NCI-H748 (cell line): ENCODE results near the gene PXDN.

Experiments used
- DNase-seq: peaks from one replicate; lab custom pipeline; 2025; ENCODE audit not compliant: unreplicated experiment; lab: John Stamatoyannopoulos, UW

Gene PXDN

GRCh38 chr2:1755436-1756191 lies 11.3 kb upstream of the PXDN start:
- DNase-seq = no peak

- no peak for DNase-seq
Observed at GRCh38 chr2:1754461-1755170, 10.3 kb upstream of the PXDN start.

DNA sequence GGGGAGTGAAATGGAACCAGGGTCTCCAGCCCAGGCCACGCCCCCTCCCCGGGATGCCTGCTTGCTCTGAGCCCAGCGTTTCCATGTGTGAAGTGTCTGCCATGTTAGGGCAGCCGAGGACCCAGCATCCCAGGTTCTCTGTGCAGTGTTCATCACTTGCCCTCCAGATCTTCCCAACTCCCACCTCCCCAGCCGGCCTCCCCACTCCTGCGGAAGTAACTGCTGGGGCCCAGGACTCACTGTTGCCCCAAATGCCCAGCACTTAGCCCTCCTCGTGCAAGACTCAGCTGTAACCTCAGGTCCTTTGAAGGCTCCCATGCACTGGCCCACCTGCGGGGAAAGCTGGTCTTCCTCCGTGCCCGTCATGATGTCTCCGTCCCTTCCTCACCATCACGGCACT lies 9.7 kb upstream of the PXDN start:
- DNase-seq = no peak

DNA sequence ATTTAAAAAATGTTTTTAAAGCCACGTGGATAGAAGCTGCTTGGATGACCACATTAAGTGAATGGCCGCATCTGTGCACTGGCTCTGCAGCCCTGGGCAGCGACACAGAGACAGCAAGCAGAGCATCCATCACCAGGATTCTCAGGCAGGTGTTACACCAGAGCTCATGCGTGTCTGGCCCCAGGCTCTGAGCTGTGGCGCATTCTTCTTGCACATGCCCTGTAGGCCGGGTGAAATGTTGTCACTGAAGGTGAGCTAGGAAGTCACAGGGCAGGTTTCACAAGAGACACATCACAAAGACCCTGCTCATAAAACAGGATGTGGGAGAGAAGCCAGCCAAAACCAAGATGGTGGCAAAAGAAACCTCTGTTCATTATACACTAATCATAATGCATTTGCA lies 8.4 kb upstream of the PXDN start:
- DNase-seq = peak; percentile 26

GRCh38 chr2:1751767-1752725 lies 7.7 kb upstream of the PXDN start:
- no peak for DNase-seq

GRCh38 chr2:1750933-1751766 lies 6.8 kb upstream of the PXDN start:
- DNase-seq = peak; percentile 74

DNA sequence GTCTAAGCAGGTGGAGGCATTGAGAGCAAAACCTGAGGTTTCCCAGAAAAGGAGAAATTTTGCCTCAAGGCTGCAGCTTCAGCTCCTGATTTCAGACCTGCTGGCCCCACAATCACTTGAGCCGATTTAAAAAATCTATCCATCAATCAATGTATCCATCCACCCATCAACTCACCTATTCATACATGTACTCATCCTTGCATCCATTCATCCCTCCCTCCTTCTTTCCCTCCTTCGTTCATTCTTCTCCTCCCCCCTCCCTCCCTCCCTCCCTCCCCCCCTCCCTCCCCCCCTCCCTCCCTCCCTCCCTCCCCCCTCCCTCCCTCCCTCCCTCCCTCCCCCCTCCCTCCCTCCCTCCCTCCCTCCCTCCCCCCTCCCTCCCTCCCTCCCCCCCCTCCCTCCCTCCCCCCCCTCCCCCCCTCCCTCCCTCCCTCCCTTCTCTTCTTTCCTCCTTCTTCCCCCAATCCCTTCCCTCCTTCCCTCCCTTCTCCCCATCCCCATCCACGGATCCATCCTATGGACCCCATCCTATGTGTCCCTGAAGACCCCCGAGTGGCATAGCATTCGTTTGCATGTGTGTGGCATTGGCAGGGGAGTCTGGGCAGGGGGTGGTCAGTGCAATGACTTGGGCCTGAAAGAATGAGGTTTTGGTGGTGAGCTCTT lies 6.1 kb upstream of the PXDN start:
- DNase-seq = no peak

- DNase-seq = no peak
Observed at GRCh38 chr2:1749489-1750119, 5.3 kb upstream of the PXDN start.

- no peak for DNase-seq
Observed at GRCh38 chr2:1748741-1749488, 4.6 kb upstream of the PXDN start.

- DNase-seq = no peak
Observed at GRCh38 chr2:1748176-1748740, 3.9 kb upstream of the PXDN start.

DNA sequence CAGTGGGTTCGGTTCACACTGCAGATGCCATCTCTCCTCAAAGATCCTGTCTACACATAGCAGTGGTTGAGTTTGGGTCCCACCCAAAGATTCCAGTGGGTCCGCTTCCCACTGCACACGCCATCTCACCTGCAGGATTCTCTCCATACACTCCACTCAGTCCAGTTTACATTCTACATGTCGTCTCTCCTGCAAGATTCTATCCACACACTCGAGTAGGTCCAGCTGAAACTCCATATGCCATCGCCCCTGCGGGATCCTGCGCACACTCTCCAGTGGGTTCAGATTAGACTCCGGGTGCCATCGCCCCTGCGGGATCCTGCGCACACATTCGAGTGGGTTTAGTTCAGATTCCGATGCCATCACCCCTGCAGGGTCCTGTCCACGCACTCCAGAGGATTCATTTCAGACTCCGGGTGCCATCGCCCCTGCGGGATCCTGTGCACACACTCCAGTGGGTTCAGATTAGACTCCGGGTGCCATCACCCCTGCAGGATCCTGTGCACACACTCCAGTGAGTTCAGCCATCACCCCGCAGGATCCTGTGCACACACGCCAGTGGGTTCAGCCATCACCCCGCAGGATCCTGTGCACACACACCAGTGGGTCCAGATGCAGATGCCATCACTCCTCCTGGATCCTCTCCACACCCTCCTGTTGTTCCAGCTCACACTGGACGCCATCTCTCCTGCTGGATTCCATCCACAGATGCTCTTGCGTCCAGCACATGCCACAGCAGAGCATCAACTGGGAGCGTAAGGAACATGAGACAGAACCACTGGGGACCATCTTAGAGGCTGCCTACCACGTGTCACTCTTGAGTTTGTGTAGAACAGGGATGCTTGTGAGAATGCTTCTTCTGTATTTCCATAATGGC lies 3.0 kb upstream of the PXDN start:
- no peak for DNase-seq

DNA sequence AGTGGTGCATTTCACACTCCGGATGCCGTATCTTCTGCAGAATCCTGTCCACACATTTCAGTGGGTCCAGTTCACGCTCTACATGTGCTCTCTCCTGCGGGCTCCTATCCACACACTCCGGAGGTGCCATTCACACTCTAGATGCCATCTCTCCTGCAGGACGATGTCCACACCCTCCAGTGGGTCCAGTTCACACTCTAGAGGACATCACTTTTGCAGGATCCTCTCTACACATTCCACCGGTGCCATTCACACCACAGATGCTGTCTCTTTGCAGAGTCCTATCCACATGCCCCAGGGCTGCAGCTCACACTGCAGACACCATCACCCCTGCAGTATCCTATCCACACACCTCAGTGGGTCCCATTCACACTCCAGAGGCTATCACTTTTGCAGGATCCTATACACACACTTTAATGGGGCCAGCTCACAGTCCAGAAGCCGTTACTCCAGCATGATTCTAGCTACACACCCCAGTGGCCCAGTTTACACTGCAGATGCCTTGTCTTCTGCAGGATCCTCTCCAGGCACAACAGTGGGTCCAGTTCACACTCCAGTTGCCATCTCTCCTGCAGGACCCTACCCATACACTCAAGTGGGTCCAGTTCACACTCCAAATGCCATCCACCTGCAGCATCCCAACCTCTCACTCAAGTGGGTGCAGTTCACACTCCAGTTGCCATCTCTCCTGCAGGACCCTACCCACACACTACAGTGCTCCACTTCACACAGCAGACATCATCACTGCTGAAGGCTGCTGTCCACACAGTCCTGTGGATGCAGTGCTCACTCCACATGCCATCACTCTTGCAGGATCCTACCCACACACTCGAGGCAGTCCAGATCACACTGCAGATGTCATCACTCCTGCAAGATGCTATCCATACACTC lies 2.1 kb upstream of the PXDN start:
- no peak for DNase-seq

DNA sequence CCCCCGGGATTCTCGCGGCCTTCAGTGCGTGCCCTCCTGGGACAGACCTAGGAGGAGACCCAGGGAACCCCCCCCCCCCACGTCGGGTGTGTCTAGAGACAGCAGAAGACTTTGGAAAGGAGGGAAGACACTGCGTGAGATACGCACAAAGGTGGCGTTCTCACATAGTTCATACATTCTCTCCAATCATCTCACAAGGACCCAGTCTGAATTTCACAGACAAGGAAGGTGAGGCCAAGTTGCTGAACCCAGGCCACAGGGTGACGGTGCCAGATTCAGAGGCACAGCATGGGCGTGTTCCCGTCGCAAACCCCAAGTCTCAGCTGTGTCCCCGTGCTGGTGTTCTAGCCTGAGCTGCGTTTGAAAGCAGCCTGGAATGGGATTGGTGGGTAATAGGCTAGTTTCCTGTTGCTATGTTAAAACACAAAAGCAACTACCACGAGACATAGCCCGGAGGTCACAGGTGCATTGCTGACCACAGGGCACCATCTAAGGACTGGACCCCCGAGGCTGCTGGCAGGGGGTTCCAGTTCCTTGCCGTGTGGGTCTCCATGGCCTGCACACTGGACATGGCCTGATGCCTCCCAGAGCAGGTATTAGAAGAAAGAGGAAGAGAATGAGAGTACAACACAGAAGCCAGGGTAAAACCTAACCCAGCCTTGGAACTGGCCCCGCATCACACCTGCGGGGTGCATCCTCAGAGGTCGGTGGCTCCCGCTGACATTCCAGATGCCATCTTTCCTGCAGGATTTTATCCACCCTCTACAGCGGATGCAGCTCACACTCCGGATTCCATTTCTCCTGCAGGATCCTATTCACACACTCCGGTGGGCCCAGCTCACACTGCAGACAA lies 1.1 kb upstream of the PXDN start:
- DNase-seq = no peak

DNA sequence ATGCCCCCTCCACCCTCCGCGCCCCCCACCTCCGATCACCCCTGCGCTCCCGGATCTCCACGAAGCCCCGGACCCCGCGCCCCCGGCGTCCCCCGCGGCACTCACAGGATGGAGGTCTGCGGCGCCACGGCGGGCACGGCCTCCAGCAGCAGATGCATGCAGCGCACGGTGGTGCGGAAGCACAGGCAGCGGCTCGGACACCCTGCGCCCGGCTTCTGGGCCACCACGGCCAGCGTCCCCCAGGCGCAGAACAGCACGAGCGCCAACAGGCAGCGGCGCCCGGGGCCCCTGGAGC lies 217 bp downstream of the PXDN start:
- peak; percentile 71 for DNase-seq

- peak; percentile 54 for DNase-seq
Observed at GRCh38 chr2:1743396-1744150, 742 bp downstream of the PXDN start.
